ENCODE measurements around the gene STIM2. TPM values are rescaled to one million over a fixed set of nuclear protein-coding genes. Genes with fewer than 3 reads are reported as not detected.

Gene STIM2
- total and polyA plus RNA-seq, 9 of the 15 experiments (the other 6 are each of a cell fraction or from before 2014, with no cell fraction given): 7.2 to 26.8 (median 15.4) TPM

DNA sequence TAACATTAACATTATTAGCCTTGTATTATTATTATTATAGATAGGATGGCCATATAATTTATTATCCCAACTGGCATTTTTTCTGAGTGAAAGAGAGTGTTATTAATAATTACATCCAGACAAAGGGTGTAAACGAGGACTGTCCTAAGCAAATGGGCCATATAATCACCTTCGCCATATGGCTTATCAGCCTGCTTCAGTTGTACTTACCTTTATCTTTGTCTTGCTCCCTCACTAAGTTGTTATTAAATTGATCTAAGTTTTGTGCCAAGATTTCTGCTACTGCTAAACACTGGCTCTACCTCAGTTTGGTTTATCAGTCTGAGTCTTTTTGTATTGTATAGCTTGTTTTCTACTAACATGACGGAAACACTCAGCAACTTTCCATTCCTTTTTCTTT is 76.9 kb downstream of the STIM2 start:
- H3K4me1 ChIP-seq (replicated peaks in 1 of 2; ENCODE audit: control insufficient read depth in 2 of 2, insufficient read depth in 2 of 2, low read length in 2 of 2): peaks cover 12 to 36% of the 10 kb centered on the region in 2 experiments
- ATAC-seq (peak; percentile 66), DNase-seq (ENCODE audit: extremely low read depth in 1 of 4, low spot score in 3 of 4) (peak; percentile 13 to 71 (median 32)), FAIRE-seq (peak; percentile 76)
- ChIA-PET POLR2A (interaction anchor here (0.6 kb wide), 1 partner anchor 76 kb away, joined by 3 read pairs; no protein-coding TSS in a partner anchor), CTCF (ENCODE audit: low intra/inter-chr PET ratio) (no interaction called here)
- no peaks in the 10 kb centered on the region for H3K27me3 ChIP-seq (ENCODE audit: control insufficient read depth in 2 of 2, insufficient read depth in 2 of 2, low read length in 2 of 2)
- in situ Hi-C loops (cut with MboI): no loop called here
- 15% methylated on average over 3 of the region's 3 CpGs for WGBS (ENCODE audit: insufficient coverage, low coverage, missing lambda C conversion rate)
- H2AFZ ChIP-seq (ENCODE audit: low read depth, low read length): no peak overlapping the region
- intact Hi-C loops (cut with micrococcal nuclease): loop anchor here (2.0 kb wide), 1 partner anchor 77 kb away; the partner anchor contains the start of gene STIM2
- H3K79me2 ChIP-seq (ENCODE audit: control insufficient read depth, insufficient read depth, low read length): no peaks in the 10 kb centered on the region
- no peak overlapping the region for H3K4me2 ChIP-seq (ENCODE audit: insufficient read depth, low read length)
- H3K9ac ChIP-seq (ENCODE audit: insufficient read depth in 1 of 2, low read depth in 2 of 2, low read length in 2 of 2): no peak overlapping the region
- H3K36me3 ChIP-seq (ENCODE audit: control insufficient read depth, insufficient read depth, low read length): no peaks in the 10 kb centered on the region
- 0 out of 3 replicates have a peak overlapping the region, but pooled peaks have one; percentile 4 for H3K27ac ChIP-seq (ENCODE audit: extremely low read depth, low read depth, low read length)
- no peaks in the 10 kb centered on the region for H4K20me1 ChIP-seq (replicated peaks; ENCODE audit: control insufficient read depth, insufficient read depth, low read length)
- no peak overlapping the region for H3K4me3 ChIP-seq
- H3K9me3 ChIP-seq (replicated peaks; ENCODE audit: control insufficient read depth, insufficient read depth, low read depth, low read length): no peaks in the 10 kb centered on the region
- BruUV-seq (replicated peaks): no TSS peak
- peaks cover 3% of the 10 kb centered on the region for H3K9me1 ChIP-seq (ENCODE audit: control insufficient read depth, insufficient read depth, low read length)
- TF ChIP-seq CBFA2T2 (conservative IDR thresholded peaks at IDR 0.05): peak; percentile 91
- TF ChIP-seq, protein P1, sequence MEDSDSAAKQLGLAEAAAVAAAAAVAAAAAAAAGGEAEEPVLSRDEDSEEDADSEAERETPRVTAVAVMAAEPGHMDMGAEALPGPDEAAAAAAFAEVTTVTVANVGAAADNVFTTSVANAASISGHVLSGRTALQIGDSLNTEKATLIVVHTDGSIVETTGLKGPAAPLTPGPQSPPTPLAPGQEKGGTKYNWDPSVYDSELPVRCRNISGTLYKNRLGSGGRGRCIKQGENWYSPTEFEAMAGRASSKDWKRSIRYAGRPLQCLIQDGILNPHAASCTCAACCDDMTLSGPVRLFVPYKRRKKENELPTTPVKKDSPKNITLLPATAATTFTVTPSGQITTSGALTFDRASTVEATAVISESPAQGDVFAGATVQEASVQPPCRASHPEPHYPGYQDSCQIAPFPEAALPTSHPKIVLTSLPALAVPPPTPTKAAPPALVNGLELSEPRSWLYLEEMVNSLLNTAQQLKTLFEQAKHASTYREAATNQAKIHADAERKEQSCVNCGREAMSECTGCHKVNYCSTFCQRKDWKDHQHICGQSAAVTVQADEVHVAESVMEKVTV (CRISPR knock-in tag; IDR thresholded peaks at IDR 0.05): no peak
- no peak for TF ChIP-seq GMEB1 (CRISPR knock-in tag; IDR thresholded peaks at IDR 0.05)
- no peak for TF ChIP-seq BCLAF1 (IDR thresholded peaks at IDR 0.05; ENCODE audit: borderline replicate concordance in 1 of 2, control insufficient read depth in 1 of 2, low read depth in 2 of 2, low read length in 1 of 2)
- no peak for TF ChIP-seq TBP (optimal IDR thresholded peaks at IDR 0.05; ENCODE audit: low read depth, low read length)
- TF ChIP-seq ARID1B (IDR thresholded peaks at IDR 0.05): peak; percentile 92
- TF ChIP-seq, protein P2, sequence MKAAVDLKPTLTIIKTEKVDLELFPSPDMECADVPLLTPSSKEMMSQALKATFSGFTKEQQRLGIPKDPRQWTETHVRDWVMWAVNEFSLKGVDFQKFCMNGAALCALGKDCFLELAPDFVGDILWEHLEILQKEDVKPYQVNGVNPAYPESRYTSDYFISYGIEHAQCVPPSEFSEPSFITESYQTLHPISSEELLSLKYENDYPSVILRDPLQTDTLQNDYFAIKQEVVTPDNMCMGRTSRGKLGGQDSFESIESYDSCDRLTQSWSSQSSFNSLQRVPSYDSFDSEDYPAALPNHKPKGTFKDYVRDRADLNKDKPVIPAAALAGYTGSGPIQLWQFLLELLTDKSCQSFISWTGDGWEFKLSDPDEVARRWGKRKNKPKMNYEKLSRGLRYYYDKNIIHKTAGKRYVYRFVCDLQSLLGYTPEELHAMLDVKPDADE (conservative IDR thresholded peaks at IDR 0.05; ENCODE audit: control insufficient read depth, low read depth, low read length): no peak
- TF ChIP-seq, protein P3, sequence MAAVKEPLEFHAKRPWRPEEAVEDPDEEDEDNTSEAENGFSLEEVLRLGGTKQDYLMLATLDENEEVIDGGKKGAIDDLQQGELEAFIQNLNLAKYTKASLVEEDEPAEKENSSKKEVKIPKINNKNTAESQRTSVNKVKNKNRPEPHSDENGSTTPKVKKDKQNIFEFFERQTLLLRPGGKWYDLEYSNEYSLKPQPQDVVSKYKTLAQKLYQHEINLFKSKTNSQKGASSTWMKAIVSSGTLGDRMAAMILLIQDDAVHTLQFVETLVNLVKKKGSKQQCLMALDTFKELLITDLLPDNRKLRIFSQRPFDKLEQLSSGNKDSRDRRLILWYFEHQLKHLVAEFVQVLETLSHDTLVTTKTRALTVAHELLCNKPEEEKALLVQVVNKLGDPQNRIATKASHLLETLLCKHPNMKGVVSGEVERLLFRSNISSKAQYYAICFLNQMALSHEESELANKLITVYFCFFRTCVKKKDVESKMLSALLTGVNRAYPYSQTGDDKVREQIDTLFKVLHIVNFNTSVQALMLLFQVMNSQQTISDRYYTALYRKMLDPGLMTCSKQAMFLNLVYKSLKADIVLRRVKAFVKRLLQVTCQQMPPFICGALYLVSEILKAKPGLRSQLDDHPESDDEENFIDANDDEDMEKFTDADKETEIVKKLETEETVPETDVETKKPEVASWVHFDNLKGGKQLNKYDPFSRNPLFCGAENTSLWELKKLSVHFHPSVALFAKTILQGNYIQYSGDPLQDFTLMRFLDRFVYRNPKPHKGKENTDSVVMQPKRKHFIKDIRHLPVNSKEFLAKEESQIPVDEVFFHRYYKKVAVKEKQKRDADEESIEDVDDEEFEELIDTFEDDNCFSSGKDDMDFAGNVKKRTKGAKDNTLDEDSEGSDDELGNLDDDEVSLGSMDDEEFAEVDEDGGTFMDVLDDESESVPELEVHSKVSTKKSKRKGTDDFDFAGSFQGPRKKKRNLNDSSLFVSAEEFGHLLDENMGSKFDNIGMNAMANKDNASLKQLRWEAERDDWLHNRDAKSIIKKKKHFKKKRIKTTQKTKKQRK (IDR thresholded peaks at IDR 0.05; ENCODE audit: borderline replicate concordance, low read depth, low read length): no peak
- TF ChIP-seq SAFB (IDR thresholded peaks at IDR 0.05; ENCODE audit: borderline replicate concordance, low read depth, low read length): no peak

All from K562 (cell line).